Epithelial cell of proximal tubule (primary cell): Measurements from ENCODE around the gene CADPS. TPM values are rescaled to one million over a fixed set of nuclear protein-coding genes. Genes with fewer than 3 reads are reported as not detected.

Experiments used
- DNase-seq: peaks from one replicate; pipeline ENCODE4 v3.0.0-alpha.2; 2011; ENCODE audit warnings: low read depth
- H3K4me3 ChIP-seq: 2 replicates; pipeline ENCODE4 v1.5.1; 2011; ENCODE audit warnings: low read depth, mild to moderate bottlenecking, low read length
- total RNA-seq: library from RNA; depleted of rRNA; stranded (reverse); fragments of >200 nt; gene quantifications from 2 replicates; pipeline ENCODE4 v1.2.3, GENCODE V29; 2015
- TF ChIP-seq, protein P1 (sequence below): conservative IDR thresholded peaks from 2 replicates; pipeline ENCODE4 v1.5.1; 2012; ENCODE audit warnings: low read depth, mild to moderate bottlenecking, low read length

The CADPS gene
- total RNA-seq, 1 donor from 2014 or later, result not detected

GRCh38 chr3:62370112-62370857, 504.9 kb downstream of the CADPS start:
- TF ChIP-seq, protein P1, sequence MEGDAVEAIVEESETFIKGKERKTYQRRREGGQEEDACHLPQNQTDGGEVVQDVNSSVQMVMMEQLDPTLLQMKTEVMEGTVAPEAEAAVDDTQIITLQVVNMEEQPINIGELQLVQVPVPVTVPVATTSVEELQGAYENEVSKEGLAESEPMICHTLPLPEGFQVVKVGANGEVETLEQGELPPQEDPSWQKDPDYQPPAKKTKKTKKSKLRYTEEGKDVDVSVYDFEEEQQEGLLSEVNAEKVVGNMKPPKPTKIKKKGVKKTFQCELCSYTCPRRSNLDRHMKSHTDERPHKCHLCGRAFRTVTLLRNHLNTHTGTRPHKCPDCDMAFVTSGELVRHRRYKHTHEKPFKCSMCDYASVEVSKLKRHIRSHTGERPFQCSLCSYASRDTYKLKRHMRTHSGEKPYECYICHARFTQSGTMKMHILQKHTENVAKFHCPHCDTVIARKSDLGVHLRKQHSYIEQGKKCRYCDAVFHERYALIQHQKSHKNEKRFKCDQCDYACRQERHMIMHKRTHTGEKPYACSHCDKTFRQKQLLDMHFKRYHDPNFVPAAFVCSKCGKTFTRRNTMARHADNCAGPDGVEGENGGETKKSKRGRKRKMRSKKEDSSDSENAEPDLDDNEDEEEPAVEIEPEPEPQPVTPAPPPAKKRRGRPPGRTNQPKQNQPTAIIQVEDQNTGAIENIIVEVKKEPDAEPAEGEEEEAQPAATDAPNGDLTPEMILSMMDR, result no peak
- no peak overlapping the region for H3K4me3 ChIP-seq
- DNase-seq, result no peak

DNA sequence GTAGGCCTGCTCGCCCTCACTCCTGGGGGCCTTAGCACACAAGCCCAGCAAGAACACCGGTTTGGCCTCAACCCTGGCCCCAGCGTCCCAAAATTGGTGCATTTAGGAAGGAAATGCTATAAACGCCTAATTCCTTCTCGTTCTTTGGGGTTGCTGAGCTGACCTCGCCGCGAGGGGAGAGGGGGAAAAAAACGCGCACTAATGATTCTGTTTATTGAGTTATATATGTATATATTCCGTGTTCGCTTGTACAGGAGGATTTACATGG, 505.8 kb downstream of the CADPS start:
- H3K4me3 ChIP-seq, result no peak overlapping the region
- DNase-seq, result no peak
- TF ChIP-seq, protein P1, result no peak

DNA sequence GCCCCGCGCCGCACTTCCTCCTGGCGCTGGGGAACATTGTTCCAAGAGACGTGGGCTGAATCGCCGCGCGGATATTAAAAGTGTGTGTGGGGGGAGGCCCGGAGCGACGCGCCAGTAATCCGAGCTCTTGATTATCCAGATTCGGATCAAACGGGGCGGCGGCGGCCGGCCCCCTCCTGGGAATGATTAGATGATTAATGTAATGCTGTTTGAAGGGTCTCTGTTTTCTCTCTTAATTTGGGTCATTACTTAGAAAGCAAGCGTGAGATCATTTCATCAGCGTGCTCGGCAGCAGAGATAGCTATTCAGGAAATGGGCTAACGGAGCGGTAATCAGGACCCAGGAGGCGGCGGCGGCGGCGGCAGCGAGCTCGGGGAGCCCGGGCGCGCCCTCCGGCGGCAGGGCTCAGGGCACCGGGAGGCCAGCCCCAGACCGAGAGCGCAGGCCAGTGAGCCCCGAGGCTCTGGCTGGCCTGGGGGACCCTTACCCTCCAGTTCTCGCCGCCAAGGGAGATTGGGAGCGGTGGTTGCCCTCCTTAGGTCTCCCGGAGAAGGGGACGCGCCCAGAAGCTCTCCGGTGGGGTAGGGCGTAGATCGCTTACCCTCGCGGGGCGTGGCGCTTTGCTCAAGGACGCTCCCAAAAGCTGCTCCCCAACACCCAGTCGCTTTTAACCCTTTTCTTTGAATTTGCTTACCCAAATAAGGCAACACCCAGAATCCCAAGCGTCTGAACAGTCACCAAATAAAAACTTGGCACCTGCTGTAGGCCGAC, 506.3 kb downstream of the CADPS start:
- no peak for DNase-seq
- H3K4me3 ChIP-seq, result no peak overlapping the region
- TF ChIP-seq, protein P1, result peak; percentile 11

DNA sequence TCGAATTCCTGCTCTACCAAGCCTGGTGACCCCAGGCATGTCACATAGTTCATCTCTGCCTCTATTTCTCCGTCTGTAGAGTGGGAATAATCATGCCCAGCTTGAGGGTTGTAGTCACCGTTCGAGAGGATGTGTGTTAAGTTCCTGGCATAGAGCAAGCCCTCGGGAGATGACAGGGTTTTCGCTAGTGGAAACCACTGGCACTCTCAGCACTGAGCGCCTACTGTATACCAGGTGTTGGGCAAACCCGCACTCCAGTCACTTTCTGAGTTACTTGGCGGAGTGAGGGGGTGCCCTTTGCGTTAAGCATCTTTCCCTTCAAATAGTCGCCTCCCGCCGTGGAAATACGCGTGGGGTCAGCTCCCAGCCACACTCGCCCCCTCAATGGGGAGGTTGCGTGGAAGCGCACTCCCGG, 506.9 kb downstream of the CADPS start:
- TF ChIP-seq, protein P1, result no peak
- no peak for DNase-seq
- H3K4me3 ChIP-seq, result no peak overlapping the region

- no peak overlapping the region for H3K4me3 ChIP-seq
- TF ChIP-seq, protein P1, result no peak
- DNase-seq, result no peak
Measured at GRCh38 chr3:62367763-62368195, 507.4 kb downstream of the CADPS start.

DNA sequence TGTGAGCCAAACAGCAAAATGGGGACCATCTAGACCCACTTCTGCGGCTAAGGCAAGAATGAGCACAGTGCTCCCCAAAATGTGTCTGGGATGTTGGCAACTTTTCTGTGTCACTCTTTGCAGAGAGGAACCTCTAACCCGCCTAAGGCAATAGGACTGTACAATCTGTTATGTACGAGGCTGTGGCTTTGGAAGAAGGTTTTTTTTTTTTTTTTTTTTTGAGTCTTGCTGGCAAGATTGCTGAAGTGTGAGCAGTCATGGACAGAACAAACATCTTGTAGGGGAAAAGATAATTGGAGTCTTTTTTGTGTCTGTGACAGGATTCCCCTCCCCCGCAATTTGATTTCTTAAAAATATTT, 509.1 kb downstream of the CADPS start:
- no peak for DNase-seq
- H3K4me3 ChIP-seq, result no peak overlapping the region
- TF ChIP-seq, protein P1, result no peak
